GM18526 (cell line): ENCODE measurements around the gene RNF144B.

Experiments
- POLR2A ChIP-seq: IDR thresholded peaks from 3 replicates; pipeline ENCODE4 v1.6.1; 2011; ENCODE audit not compliant: insufficient read length; ENCODE audit errors: extremely low read depth

The RNF144B gene

GRCh38 chr6:18387061-18387721, at the start of gene RNF144B:
TSS of gene RNF144B (plus strand) at chr6:18387350. CDS start at chr6:18399535, 12,185 bp downstream.
- no peak for TF ChIP-seq POLR2A

- TF ChIP-seq POLR2A = no peak
Observed at GRCh38 chr6:18339599-18339998, 47.6 kb upstream of the RNF144B start.

GRCh38 chr6:18340781-18341551, 46.2 kb upstream of the RNF144B start:
- no peak for TF ChIP-seq POLR2A

- TF ChIP-seq POLR2A = no peak
Observed at GRCh38 chr6:18342223-18342622, 44.9 kb upstream of the RNF144B start.

GRCh38 chr6:18343741-18344140, 43.4 kb upstream of the RNF144B start:
- TF ChIP-seq POLR2A = no peak

- TF ChIP-seq POLR2A = no peak
Observed at GRCh38 chr6:18347021-18347577, 40.1 kb upstream of the RNF144B start.

GRCh38 chr6:18347866-18348265, 39.3 kb upstream of the RNF144B start:
- TF ChIP-seq POLR2A = no peak

- no peak for TF ChIP-seq POLR2A
Observed at GRCh38 chr6:18349386-18349785, 37.8 kb upstream of the RNF144B start.

GRCh38 chr6:18350271-18350670, 36.9 kb upstream of the RNF144B start:
- TF ChIP-seq POLR2A = no peak

GRCh38 chr6:18350712-18351111, 36.4 kb upstream of the RNF144B start:
- TF ChIP-seq POLR2A = no peak

- TF ChIP-seq POLR2A = no peak
Observed at GRCh38 chr6:18352001-18352400, 35.1 kb upstream of the RNF144B start.

GRCh38 chr6:18352842-18353241, 34.3 kb upstream of the RNF144B start:
- TF ChIP-seq POLR2A = no peak

- no peak for TF ChIP-seq POLR2A
Observed at GRCh38 chr6:18353251-18353650, 33.9 kb upstream of the RNF144B start.

- no peak for TF ChIP-seq POLR2A
Observed at GRCh38 chr6:18359237-18359885, 27.8 kb upstream of the RNF144B start.

- no peak for TF ChIP-seq POLR2A
Observed at GRCh38 chr6:18360188-18360587, 27.0 kb upstream of the RNF144B start.

- no peak for TF ChIP-seq POLR2A
Observed at GRCh38 chr6:18362058-18362561, 25.0 kb upstream of the RNF144B start.

GRCh38 chr6:18363746-18364145, 23.4 kb upstream of the RNF144B start:
- no peak for TF ChIP-seq POLR2A
